GM12878 (cell line): Measurements from ENCODE around the gene MRPL1. TPM values are rescaled to one million over a fixed set of nuclear protein-coding genes. Genes with fewer than 3 reads are reported as not detected.

Experiments
- ATAC-seq: fragments of 200-7000 bp; cut with Tn5 transposase; 3 replicates; pipeline ENCODE4 v1.9.1; 2020; ENCODE audit warnings: mild to moderate bottlenecking, moderate library complexity
- BruUV-seq: library from RNA; stranded (reverse); fragments of 400-500 nt; replicated peaks from 2 replicates; lab custom pipeline; 2021; lab: Mats Ljungman, UMichigan
- CTCF ChIA-PET: fragments of 300-600 bp; sonication (Branson Sonifier 250); formaldehyde crosslinking; extraction: SDS; loops from one replicate; lab custom pipeline; 2021; ENCODE audit warnings: inconsistent platforms; lab: Yijun Ruan, JAX
- POLR2A ChIA-PET: fragments of 350-600 bp; formaldehyde crosslinking; extraction: SDS; loops from one replicate; lab custom pipeline; 2021; ENCODE audit warnings: inconsistent platforms; lab: Charles Lee
- RAD21 ChIA-PET: fragments of 300-600 bp; sonication (Branson Sonifier 250); formaldehyde crosslinking; loops from one replicate; lab custom pipeline; 2023; ENCODE audit warnings: antibody characterized with exemption; ENCODE audit not compliant: unreplicated experiment; lab: Charles Lee
- SMC1A ChIA-PET: fragments of 300-600 bp; sonication (Branson Sonifier 250); formaldehyde crosslinking; loops from one replicate; lab custom pipeline; 2023; ENCODE audit not compliant: unreplicated experiment, uncharacterized antibody; lab: Charles Lee
- DNase-seq: peaks from one replicate; pipeline ENCODE4 v3.0.0-alpha.2; 2011; ENCODE audit warnings: low read depth, low spot score
- FAIRE-seq: peaks from 3 replicates; lab custom pipeline; 2011; peaks lifted over from hg19 to GRCh38; lab: Jason Lieb, UNC
- H2AFZ ChIP-seq: 2 replicates; pipeline ENCODE4 v1.6.0; 2011; ENCODE audit warnings: low read depth, low read length, control low read depth; ENCODE audit not compliant: control insufficient read depth
- H3K27ac ChIP-seq: 2 replicates; pipeline ENCODE4 v1.5.1; 2011; ENCODE audit warnings: control low read depth; ENCODE audit not compliant: control insufficient read depth, insufficient read depth
- H3K27me3 ChIP-seq, 2 experiments: replicated peaks in 1 of 2; 2 replicates each; pipeline versions ENCODE4 v1.6.0 to v1.6.1; 2011; ENCODE audit warnings: low read length in 1 of 2; ENCODE audit not compliant: control insufficient read depth in 2 of 2, insufficient read depth in 2 of 2
- H3K36me3 ChIP-seq, 2 experiments: 2 replicates each; pipeline ENCODE4 v1.5.1; 2011; ENCODE audit warnings: low read length in 1 of 2; ENCODE audit not compliant: control insufficient read depth in 2 of 2, insufficient read depth in 2 of 2
- H3K4me1 ChIP-seq: 2 replicates; pipeline ENCODE4 v1.6.1; 2011; ENCODE audit warnings: mild to moderate bottlenecking, low read length, moderate library complexity, mixed read lengths; ENCODE audit not compliant: control insufficient read depth, insufficient read depth
- H3K4me2 ChIP-seq: 2 replicates; pipeline ENCODE4 v1.6.0; 2011; ENCODE audit warnings: control low read depth; ENCODE audit not compliant: control insufficient read depth, insufficient read depth
- H3K4me3 ChIP-seq: fragments of 200-600 bp; sonication (generic); 2 replicates; pipeline ENCODE4 v1.5.1; 2016
- H3K79me2 ChIP-seq: 2 replicates; pipeline ENCODE4 v1.6.0; 2011; ENCODE audit warnings: low read length; ENCODE audit not compliant: control insufficient read depth, insufficient read depth
- H3K9ac ChIP-seq: 2 replicates; pipeline ENCODE4 v1.8.0; 2011; ENCODE audit warnings: low read length, control low read depth, mixed read lengths; ENCODE audit not compliant: control insufficient read depth, insufficient read depth
- H3K9me3 ChIP-seq: replicated peaks from 3 replicates; pipeline ENCODE4 v1.5.1; 2011; ENCODE audit warnings: mild to moderate bottlenecking, low read length; ENCODE audit not compliant: control insufficient read depth, insufficient read depth
- H4K20me1 ChIP-seq: 2 replicates; pipeline ENCODE4 v1.6.0; 2011; ENCODE audit not compliant: control insufficient read depth, insufficient read depth
- BMI1 ChIP-seq: fragments of 450-650 bp; IDR thresholded peaks from 2 replicates; pipeline ENCODE4 v1.6.1; 2016; ENCODE audit warnings: mild to moderate bottlenecking, moderate library complexity, borderline replicate concordance
- CBX5 ChIP-seq: sonication (generic); IDR thresholded peaks from 2 replicates; pipeline ENCODE4 v1.6.1; 2016; ENCODE audit warnings: low read depth, moderate library complexity, mild to moderate bottlenecking, inconsistent platforms
- CTCF ChIP-seq, 3 experiments: IDR thresholded peaks in 2 of 3; conservative IDR thresholded peaks in 1 of 3; 2 replicates each; pipeline ENCODE4 v1.5.1; 2011; ENCODE audit warnings: low read depth in 3 of 3, low read length in 3 of 3, mild to moderate bottlenecking in 3 of 3, control low read depth in 2 of 3, moderate library complexity in 2 of 3, inconsistent platforms in 1 of 3, mixed read lengths in 1 of 3; ENCODE audit not compliant: control insufficient read depth in 2 of 3, insufficient read depth in 1 of 3; ENCODE audit errors: extremely low read depth in 1 of 3
- FOS ChIP-seq: IDR thresholded peaks from 3 replicates; pipeline ENCODE4 v1.6.1; 2011; ENCODE audit warnings: borderline replicate concordance; ENCODE audit not compliant: insufficient read length; ENCODE audit errors: extremely low read depth
- JUNB ChIP-seq: IDR thresholded peaks from 2 replicates; pipeline ENCODE4 v1.6.1; 2016; ENCODE audit warnings: antibody characterized with exemption, mild to moderate bottlenecking
- NFYA ChIP-seq: IDR thresholded peaks from 2 replicates; pipeline ENCODE4 v1.6.1; 2011; ENCODE audit warnings: low read depth, mild to moderate bottlenecking, low read length, improper control_type of control experiment, borderline replicate concordance
- SRF ChIP-seq, 2 experiments: IDR thresholded peaks; 2 replicates each; pipeline ENCODE4 v1.6.1; 2011; ENCODE audit warnings: low read depth in 2 of 2, low read length in 2 of 2, mild to moderate bottlenecking in 1 of 2, moderate library complexity in 1 of 2
- TAF1 ChIP-seq: IDR thresholded peaks from 2 replicates; pipeline ENCODE4 v1.6.1; 2011; ENCODE audit warnings: mild to moderate bottlenecking, low read depth, low read length, borderline replicate concordance
- TCF7 ChIP-seq: IDR thresholded peaks from 2 replicates; pipeline ENCODE4 v1.6.1; 2014; ENCODE audit warnings: antibody characterized with exemption, borderline replicate concordance
- WRNIP1 ChIP-seq: IDR thresholded peaks from 2 replicates; pipeline ENCODE4 v1.6.1; 2011; ENCODE audit warnings: low read depth, low read length, improper control_type of control experiment, borderline replicate concordance
- YBX1 ChIP-seq: fragments of 450-650 bp; IDR thresholded peaks from 2 replicates; pipeline ENCODE4 v1.6.1; 2016; ENCODE audit warnings: antibody characterized with exemption
- ZNF207 ChIP-seq: fragments of 450-650 bp; IDR thresholded peaks from 2 replicates; pipeline ENCODE4 v1.6.1; 2014; ENCODE audit warnings: antibody characterized with exemption, mild to moderate bottlenecking, borderline replicate concordance
- WGBS: methylation state at CpG from one replicate; pipeline ENCODE4 v1.1.6; 2016; ENCODE audit warnings: low lambda C conversion rate; ENCODE audit not compliant: insufficient replicate concordance, insufficient coverage; ENCODE audit errors: missing lambda C conversion rate; 5-methylcytosine and 5-hydroxymethylcytosine counted together
- in situ Hi-C: fragments of 300-500 bp; cut with MboI; formaldehyde crosslinking; loops from 9 replicates; pipeline ENCODE4 v1.14.3; 2018; ENCODE audit warnings: mixed read lengths
- intact Hi-C: fragments of 100-400 bp; cut with micrococcal nuclease; formaldehyde crosslinking; loops from one replicate; pipeline ENCODE4 v1.14.2; 2022; ENCODE audit not compliant: unreplicated experiment
- polyA plus RNA-seq, 11 experiments: library from polyadenylated mRNA; depleted of rRNA in 4 of 11; unstranded in 6 of 11; stranded (reverse) in 5 of 11; fragments of >200 nt; fragmentation: Nextera tagmentation in 4 of 11; fragmentation: Illumina TruSeq in 1 of 11; extraction: Ambion mirVana in 4 of 11; extraction: Trizol in 1 of 11; gene quantifications; 1 replicate in 1 of 11; 2 replicates in 10 of 11; pipeline versions ENCODE4 v1.2.1 to v1.2.3, GENCODE V29; 2011 to 2016; ENCODE audit warnings: inconsistent platforms in 2 of 11, missing spikeins in 2 of 11, low read depth in 1 of 11
- total RNA-seq, 4 experiments: library from RNA; depleted of rRNA in 3 of 4; stranded (reverse); fragments of >200 nt in 3 of 4; fragmentation: Illumina TruSeq in 1 of 4; extraction: Trizol in 1 of 4; gene quantifications; 2 replicates each; pipeline versions ENCODE4 v1.2.1 to v1.2.3, GENCODE V29; 2013 to 2021
- TF ChIP-seq, protein P1 (sequence below): fragments of 450-650 bp; IDR thresholded peaks from 2 replicates; pipeline ENCODE4 v1.6.1; 2017; ENCODE audit warnings: low read depth, mild to moderate bottlenecking, moderate library complexity
- TF ChIP-seq, protein P2 (sequence below): fragments of 450-650 bp; IDR thresholded peaks from 2 replicates; pipeline ENCODE4 v1.6.1; 2017; ENCODE audit warnings: mild to moderate bottlenecking, moderate library complexity
- TF ChIP-seq, protein P3 (sequence below): fragments of 150-350 bp; IDR thresholded peaks from 2 replicates; pipeline ENCODE4 v1.6.1; 2014; ENCODE audit warnings: mild to moderate bottlenecking, low read depth, low read length

The MRPL1 gene
- total and polyA plus RNA-seq, 10 of the 15 experiments (the other 5 are each of a cell fraction or from before 2014, with no cell fraction given): 20.2 to 35.7 (median 28.2) TPM

GRCh38 chr4:77815636-77816035, 47.0 kb upstream of the MRPL1 start (continued):
- TF ChIP-seq CBX5 (no peak), WRNIP1 (no peak), ZNF207 (no peak)
- TF ChIP-seq, protein P1, sequence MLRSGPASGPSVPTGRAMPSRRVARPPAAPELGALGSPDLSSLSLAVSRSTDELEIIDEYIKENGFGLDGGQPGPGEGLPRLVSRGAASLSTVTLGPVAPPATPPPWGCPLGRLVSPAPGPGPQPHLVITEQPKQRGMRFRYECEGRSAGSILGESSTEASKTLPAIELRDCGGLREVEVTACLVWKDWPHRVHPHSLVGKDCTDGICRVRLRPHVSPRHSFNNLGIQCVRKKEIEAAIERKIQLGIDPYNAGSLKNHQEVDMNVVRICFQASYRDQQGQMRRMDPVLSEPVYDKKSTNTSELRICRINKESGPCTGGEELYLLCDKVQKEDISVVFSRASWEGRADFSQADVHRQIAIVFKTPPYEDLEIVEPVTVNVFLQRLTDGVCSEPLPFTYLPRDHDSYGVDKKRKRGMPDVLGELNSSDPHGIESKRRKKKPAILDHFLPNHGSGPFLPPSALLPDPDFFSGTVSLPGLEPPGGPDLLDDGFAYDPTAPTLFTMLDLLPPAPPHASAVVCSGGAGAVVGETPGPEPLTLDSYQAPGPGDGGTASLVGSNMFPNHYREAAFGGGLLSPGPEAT: no peak

- DNase-seq: no peak
- Histone ChIP-seq H3K4me1 (peaks cover 3% of the 10 kb centered on the region; the same call in 1 of the 2 replicates), H3K4me3 (no peak overlapping the region)
- no peak for TF ChIP-seq BMI1
- TF ChIP-seq YBX1: no peak
- TF ChIP-seq TAF1: no peak
- no peak for TF ChIP-seq TCF7
- TF ChIP-seq, protein P2, sequence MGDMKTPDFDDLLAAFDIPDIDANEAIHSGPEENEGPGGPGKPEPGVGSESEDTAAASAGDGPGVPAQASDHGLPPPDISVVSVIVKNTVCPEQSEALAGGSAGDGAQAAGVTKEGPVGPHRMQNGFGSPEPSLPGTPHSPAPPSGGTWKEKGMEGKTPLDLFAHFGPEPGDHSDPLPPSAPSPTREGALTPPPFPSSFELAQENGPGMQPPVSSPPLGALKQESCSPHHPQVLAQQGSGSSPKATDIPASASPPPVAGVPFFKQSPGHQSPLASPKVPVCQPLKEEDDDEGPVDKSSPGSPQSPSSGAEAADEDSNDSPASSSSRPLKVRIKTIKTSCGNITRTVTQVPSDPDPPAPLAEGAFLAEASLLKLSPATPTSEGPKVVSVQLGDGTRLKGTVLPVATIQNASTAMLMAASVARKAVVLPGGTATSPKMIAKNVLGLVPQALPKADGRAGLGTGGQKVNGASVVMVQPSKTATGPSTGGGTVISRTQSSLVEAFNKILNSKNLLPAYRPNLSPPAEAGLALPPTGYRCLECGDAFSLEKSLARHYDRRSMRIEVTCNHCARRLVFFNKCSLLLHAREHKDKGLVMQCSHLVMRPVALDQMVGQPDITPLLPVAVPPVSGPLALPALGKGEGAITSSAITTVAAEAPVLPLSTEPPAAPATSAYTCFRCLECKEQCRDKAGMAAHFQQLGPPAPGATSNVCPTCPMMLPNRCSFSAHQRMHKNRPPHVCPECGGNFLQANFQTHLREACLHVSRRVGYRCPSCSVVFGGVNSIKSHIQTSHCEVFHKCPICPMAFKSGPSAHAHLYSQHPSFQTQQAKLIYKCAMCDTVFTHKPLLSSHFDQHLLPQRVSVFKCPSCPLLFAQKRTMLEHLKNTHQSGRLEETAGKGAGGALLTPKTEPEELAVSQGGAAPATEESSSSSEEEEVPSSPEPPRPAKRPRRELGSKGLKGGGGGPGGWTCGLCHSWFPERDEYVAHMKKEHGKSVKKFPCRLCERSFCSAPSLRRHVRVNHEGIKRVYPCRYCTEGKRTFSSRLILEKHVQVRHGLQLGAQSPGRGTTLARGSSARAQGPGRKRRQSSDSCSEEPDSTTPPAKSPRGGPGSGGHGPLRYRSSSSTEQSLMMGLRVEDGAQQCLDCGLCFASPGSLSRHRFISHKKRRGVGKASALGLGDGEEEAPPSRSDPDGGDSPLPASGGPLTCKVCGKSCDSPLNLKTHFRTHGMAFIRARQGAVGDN: no peak
- TF ChIP-seq CTCF (IDR thresholded peaks at IDR 0.05 in 2 of 3, conservative IDR thresholded peaks at IDR 0.05 in 1 of 3; ENCODE audit: control insufficient read depth in 2 of 3, extremely low read depth in 1 of 3, insufficient read depth in 1 of 3, low read depth in 3 of 3, low read length in 3 of 3): no peak
- no peak for TF ChIP-seq NFYA
- no peak for TF ChIP-seq FOS
- TF ChIP-seq SRF (IDR thresholded peaks at IDR 0.05; ENCODE audit: low read depth in 2 of 2, low read length in 2 of 2): no peak
- TF ChIP-seq, protein P3, sequence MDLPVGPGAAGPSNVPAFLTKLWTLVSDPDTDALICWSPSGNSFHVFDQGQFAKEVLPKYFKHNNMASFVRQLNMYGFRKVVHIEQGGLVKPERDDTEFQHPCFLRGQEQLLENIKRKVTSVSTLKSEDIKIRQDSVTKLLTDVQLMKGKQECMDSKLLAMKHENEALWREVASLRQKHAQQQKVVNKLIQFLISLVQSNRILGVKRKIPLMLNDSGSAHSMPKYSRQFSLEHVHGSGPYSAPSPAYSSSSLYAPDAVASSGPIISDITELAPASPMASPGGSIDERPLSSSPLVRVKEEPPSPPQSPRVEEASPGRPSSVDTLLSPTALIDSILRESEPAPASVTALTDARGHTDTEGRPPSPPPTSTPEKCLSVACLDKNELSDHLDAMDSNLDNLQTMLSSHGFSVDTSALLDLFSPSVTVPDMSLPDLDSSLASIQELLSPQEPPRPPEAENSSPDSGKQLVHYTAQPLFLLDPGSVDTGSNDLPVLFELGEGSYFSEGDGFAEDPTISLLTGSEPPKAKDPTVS: no peak
- no peak for TF ChIP-seq JUNB
Observed at GRCh38 chr4:77816546-77816945, 46.1 kb upstream of the MRPL1 start.

More at GRCh38 chr4:77816546-77816945, 46.1 kb upstream of the MRPL1 start:
- WGBS: 96% methylated on average over 2 of the region's 2 CpGs
- RAD21 ChIA-PET: no interaction called here
- POLR2A ChIA-PET: no interaction called here
- H2AFZ ChIP-seq: no peak overlapping the region
- H3K27me3 ChIP-seq: no peaks in the 10 kb centered on the region
- no peak for FAIRE-seq
- intact Hi-C loops: no loop called here
- BruUV-seq: no TSS peak
- H3K27ac ChIP-seq: no peak overlapping the region
- ATAC-seq: no peak
- CTCF ChIA-PET: no interaction called here
- H3K9ac ChIP-seq: no peak overlapping the region
- peaks cover 32% of the 10 kb centered on the region for H3K79me2 ChIP-seq
- no peak overlapping the region for H3K4me2 ChIP-seq
- H3K9me3 ChIP-seq: no peaks in the 10 kb centered on the region
- H4K20me1 ChIP-seq: no peaks in the 10 kb centered on the region
- in situ Hi-C loops: no loop called here
- SMC1A ChIA-PET: no interaction called here
- H3K36me3 ChIP-seq: no peaks in the 10 kb centered on the region
